GM12874 (cell line): Measurements from ENCODE around the gene POLR2E.

Source experiments
- CTCF ChIP-seq: IDR thresholded peaks from 2 replicates; pipeline ENCODE4 v1.5.1; 2011; ENCODE audit warnings: low read depth, mild to moderate bottlenecking, control low read depth, low read length, moderate library complexity; ENCODE audit not compliant: insufficient read depth

The POLR2E gene

GRCh38 chr19:1123381-1123780 is 28.2 kb upstream of the POLR2E start:
- TF ChIP-seq CTCF, result no peak

- TF ChIP-seq CTCF, result no peak
Measured at GRCh38 chr19:1122972-1123363, 27.8 kb upstream of the POLR2E start.

GRCh38 chr19:1122021-1122971 is 27.1 kb upstream of the POLR2E start:
- TF ChIP-seq CTCF, result no peak

GRCh38 chr19:1121395-1121794 is 26.2 kb upstream of the POLR2E start:
- no peak for TF ChIP-seq CTCF

GRCh38 chr19:1119475-1120217 is 24.5 kb upstream of the POLR2E start:
- no peak for TF ChIP-seq CTCF

GRCh38 chr19:1118999-1119398 is 23.8 kb upstream of the POLR2E start:
- no peak for TF ChIP-seq CTCF

- no peak for TF ChIP-seq CTCF
Measured at GRCh38 chr19:1117654-1118053, 22.5 kb upstream of the POLR2E start.
